ENCODE results near the gene DENND5B.
"Not testable (repeated sequence)": the region's sequence is repeated elsewhere in the genome, so short reads cannot be mapped to it uniquely, and the experiment has no call there.

The DENND5B gene

GRCh38 chr12:31560516-31560915 is 30.4 kb downstream of the DENND5B start:
- peak overlapping the region; percentile 2 for H3K27ac Mint-ChIP-seq
- peaks cover 67% of the 10 kb centered on the region for H3K9me3 Mint-ChIP-seq
- H3K36me3 Mint-ChIP-seq (ENCODE audit: low read depth), result peaks cover 75% of the 10 kb centered on the region
- H3K27me3 Mint-ChIP-seq (ENCODE audit: low read depth, poor library complexity), result no peaks in the 10 kb centered on the region
- H3K4me3 Mint-ChIP-seq, result no peak overlapping the region
- no peaks in the 10 kb centered on the region for H3K4me1 Mint-ChIP-seq
- no peak for DNase-seq
- TF ChIP-seq CTCF (IDR thresholded peaks at IDR 0.05), result no peak

GRCh38 chr12:31558521-31558920 is 32.4 kb downstream of the DENND5B start:
- Mint-ChIP-seq H3K27ac (no peak overlapping the region), H3K4me1 (no peaks in the 10 kb centered on the region), H3K36me3 (ENCODE audit: low read depth) (peaks cover 86% of the 10 kb centered on the region), H3K9me3 (peaks cover 81% of the 10 kb centered on the region), H3K27me3 (ENCODE audit: low read depth, poor library complexity) (peaks cover 3% of the 10 kb centered on the region), H3K4me3 (no peak overlapping the region)
- TF ChIP-seq CTCF (IDR thresholded peaks at IDR 0.05), result no peak
- DNase-seq, result no peak

GRCh38 chr12:31557707-31558106 is 33.2 kb downstream of the DENND5B start:
- Mint-ChIP-seq H3K27me3 (ENCODE audit: low read depth, poor library complexity) (peaks cover 3% of the 10 kb centered on the region), H3K36me3 (ENCODE audit: low read depth) (peaks cover 85% of the 10 kb centered on the region), H3K4me1 (no peaks in the 10 kb centered on the region), H3K9me3 (peaks cover 83% of the 10 kb centered on the region), H3K4me3 (no peak overlapping the region), H3K27ac (no peak overlapping the region)
- TF ChIP-seq CTCF (IDR thresholded peaks at IDR 0.05), result no peak
- no peak for DNase-seq

GRCh38 chr12:31555466-31555865 is 35.5 kb downstream of the DENND5B start:
- not testable (repeated sequence) for H3K27me3 Mint-ChIP-seq (ENCODE audit: low read depth, poor library complexity); H3K4me3 Mint-ChIP-seq; H3K27ac Mint-ChIP-seq; H3K4me1 Mint-ChIP-seq; DNase-seq
- H3K9me3 Mint-ChIP-seq, result peaks cover 80% of the 10 kb centered on the region
- H3K36me3 Mint-ChIP-seq (ENCODE audit: low read depth), result peaks cover 69% of the 10 kb centered on the region

- not testable (repeated sequence) for H3K27me3 Mint-ChIP-seq (ENCODE audit: low read depth, poor library complexity); H3K4me3 Mint-ChIP-seq; DNase-seq; H3K27ac Mint-ChIP-seq; H3K4me1 Mint-ChIP-seq
- Mint-ChIP-seq H3K36me3 (ENCODE audit: low read depth) (peaks cover 34% of the 10 kb centered on the region), H3K9me3 (peaks cover 35% of the 10 kb centered on the region)
Measured at GRCh38 chr12:31550590-31550989, 40.3 kb downstream of the DENND5B start.

GRCh38 chr12:31536672-31537071 is 54.3 kb downstream of the DENND5B start:
- Mint-ChIP-seq H3K9me3 (peaks cover 69% of the 10 kb centered on the region), H3K27ac (no peak overlapping the region), H3K36me3 (ENCODE audit: low read depth) (peaks cover 87% of the 10 kb centered on the region), H3K27me3 (ENCODE audit: low read depth, poor library complexity) (no peaks in the 10 kb centered on the region), H3K4me1 (peaks cover 13% of the 10 kb centered on the region), H3K4me3 (no peak overlapping the region)
- no peak for TF ChIP-seq CTCF (IDR thresholded peaks at IDR 0.05)
- no peak for DNase-seq

GRCh38 chr12:31533470-31533869 is 57.5 kb downstream of the DENND5B start:
- Mint-ChIP-seq H3K27ac (no peak overlapping the region), H3K4me1 (peaks cover 23% of the 10 kb centered on the region), H3K4me3 (no peak overlapping the region), H3K27me3 (ENCODE audit: low read depth, poor library complexity) (no peaks in the 10 kb centered on the region), H3K36me3 (ENCODE audit: low read depth) (peaks cover 58% of the 10 kb centered on the region), H3K9me3 (peaks cover 37% of the 10 kb centered on the region)
- DNase-seq, result no peak
- TF ChIP-seq CTCF (IDR thresholded peaks at IDR 0.05), result no peak
